Keratinocyte (primary cell): ENCODE data around the gene CSNK1G1. TPM values are rescaled to one million over a fixed set of nuclear protein-coding genes. Genes with fewer than 3 reads are reported as not detected.

Experiments
- DNase-seq: peaks from one replicate; pipeline ENCODE4 v3.0.0-alpha.2; 2011; ENCODE audit warnings: low read depth, missing footprints, low spot score
- FAIRE-seq: peaks from 2 replicates; lab custom pipeline; 2011; peaks lifted over from hg19 to GRCh38; lab: Jason Lieb, UNC
- H2AFZ ChIP-seq: 2 replicates; pipeline ENCODE4 v1.6.0; 2012; ENCODE audit warnings: low read length, control low read depth, inconsistent platforms; ENCODE audit not compliant: control insufficient read depth
- H3K27ac ChIP-seq: 2 replicates; pipeline ENCODE4 v1.5.1; 2011; ENCODE audit warnings: low read length; ENCODE audit not compliant: control insufficient read depth, insufficient read depth
- H3K27me3 ChIP-seq: 3 replicates; pipeline ENCODE4 v1.6.0; 2011; ENCODE audit warnings: low read length; ENCODE audit not compliant: control insufficient read depth, insufficient read depth; ENCODE audit errors: extremely low read depth
- H3K36me3 ChIP-seq, 2 experiments: 2 replicates in 1 of 2; 3 replicates in 1 of 2; pipeline ENCODE4 v1.5.1; 2011; ENCODE audit warnings: low read length in 2 of 2, mild to moderate bottlenecking in 1 of 2; ENCODE audit not compliant: control insufficient read depth in 2 of 2, insufficient read depth in 2 of 2; ENCODE audit errors: extremely low read depth in 1 of 2
- H3K4me1 ChIP-seq: 3 replicates; pipeline ENCODE4 v1.5.1; 2011; ENCODE audit warnings: low read length; ENCODE audit not compliant: control insufficient read depth, insufficient read depth; ENCODE audit errors: extremely low read depth
- H3K4me2 ChIP-seq: 3 replicates; pipeline ENCODE4 v1.6.0; 2011; ENCODE audit warnings: low read depth, low read length; ENCODE audit not compliant: control insufficient read depth, insufficient read depth; ENCODE audit errors: extremely low read depth
- H3K4me3 ChIP-seq, 3 experiments: fragments of 200-600 bp in 1 of 3; sonication (generic) in 1 of 3; 2 replicates in 2 of 3; 3 replicates in 1 of 3; pipeline ENCODE4 v1.5.1; 2011 to 2016; ENCODE audit warnings: low read length in 3 of 3, mild to moderate bottlenecking in 3 of 3, control low read depth in 2 of 3, inconsistent platforms in 1 of 3, low read depth in 1 of 3, mixed read lengths in 1 of 3, mixed run types in 1 of 3, moderate library complexity in 1 of 3; ENCODE audit not compliant: control insufficient read depth in 2 of 3, insufficient read depth in 2 of 3; ENCODE audit errors: extremely low read depth in 1 of 3
- H3K79me2 ChIP-seq: 2 replicates; pipeline ENCODE4 v1.6.0; 2012; ENCODE audit warnings: low read length; ENCODE audit not compliant: control insufficient read depth, insufficient read depth
- H3K9ac ChIP-seq: 3 replicates; pipeline ENCODE4 v1.6.0; 2011; ENCODE audit warnings: low read length; ENCODE audit not compliant: control insufficient read depth, insufficient read depth; ENCODE audit errors: extremely low read depth
- H3K9me1 ChIP-seq: 3 replicates; pipeline ENCODE4 v1.6.0; 2011; ENCODE audit warnings: low read length; ENCODE audit not compliant: control insufficient read depth, insufficient read depth; ENCODE audit errors: extremely low read depth
- H3K9me3 ChIP-seq: 2 replicates; pipeline ENCODE4 v1.5.1; 2012; ENCODE audit warnings: low read depth, low read length; ENCODE audit not compliant: control insufficient read depth
- H4K20me1 ChIP-seq: 3 replicates; pipeline ENCODE4 v1.6.0; 2011; ENCODE audit warnings: low read length; ENCODE audit not compliant: control insufficient read depth, insufficient read depth; ENCODE audit errors: extremely low read depth
- CTCF ChIP-seq, 3 experiments: IDR thresholded peaks in 1 of 3; conservative IDR thresholded peaks in 1 of 3; optimal IDR thresholded peaks in 1 of 3; 2 replicates in 2 of 3; 3 replicates in 1 of 3; pipeline versions ENCODE3 to v1.5.1; 2011; ENCODE audit warnings: low read length in 3 of 3, mild to moderate bottlenecking in 3 of 3, moderate library complexity in 2 of 3, control low read depth in 1 of 3, inconsistent platforms in 1 of 3; ENCODE audit not compliant: insufficient read depth in 2 of 3; ENCODE audit errors: extremely low read depth in 1 of 3
- EZH2 ChIP-seq: IDR thresholded peaks from one replicate; pipeline ENCODE4 v1.6.1; 2012; ENCODE audit warnings: inconsistent platforms, mild to moderate bottlenecking, low read length, moderate library complexity
- dilution Hi-C: fragments of 300-500 bp; cut with MboI; formaldehyde crosslinking; loops from one replicate; pipeline ENCODE4 v1.7.0; 2020; ENCODE audit warnings: low sequenced_read_pairs; ENCODE audit not compliant: extremely low pct_ligation_motif_present
- polyA plus RNA-seq, 5 experiments: library from polyadenylated mRNA; depleted of rRNA in 3 of 5; stranded (reverse) in 3 of 5; stranded (forward) in 1 of 5; unstranded in 1 of 5; fragments of >200 nt; gene quantifications; 1 replicate in 1 of 5; 2 replicates in 3 of 5; 3 replicates in 1 of 5; pipeline versions ENCODE4 v1.2.1 to v1.2.3, GENCODE V29; 2011 to 2012; ENCODE audit warnings: missing spikeins in 2 of 5, low read depth in 1 of 5, low replicate concordance in 1 of 5

Gene CSNK1G1
- polyA plus RNA-seq, 1 donor (not counting 4 experiments of a cell fraction or from before 2014, with no cell fraction given) = 28.9 TPM

- Histone ChIP-seq H3K9me3 (no peaks in the 10 kb centered on the region), H3K4me1 (peaks cover 11% of the 10 kb centered on the region), H2AFZ (no peak overlapping the region), H3K27ac (no peak overlapping the region), H3K79me2 (peaks cover 28% of the 10 kb centered on the region), H3K4me3 (no peak overlapping the region), H3K27me3 (no peaks in the 10 kb centered on the region), H3K4me2 (no peak overlapping the region), H4K20me1 (no peaks in the 10 kb centered on the region), H3K9me1 (no peaks in the 10 kb centered on the region), H3K36me3 (no peaks in the 10 kb centered on the region), H3K9ac (no peak overlapping the region)
- dilution Hi-C loops = no loop called here
- DNase-seq = no peak
- no peak for FAIRE-seq
- TF ChIP-seq EZH2 = no peak
- TF ChIP-seq CTCF (optimal IDR thresholded peaks at IDR 0.05 in 1 of 3, IDR thresholded peaks at IDR 0.05 in 1 of 3, conservative IDR thresholded peaks at IDR 0.05 in 1 of 3; ENCODE audit: extremely low read depth in 1 of 3, insufficient read depth in 2 of 3, low read length in 3 of 3) = no peak
Observed at GRCh38 chr15:64386291-64386690, 30.3 kb upstream of the CSNK1G1 start.

GRCh38 chr15:64383760-64384159, 27.8 kb upstream of the CSNK1G1 start:
- Histone ChIP-seq H3K4me2 (no peak overlapping the region), H3K27me3 (no peaks in the 10 kb centered on the region), H2AFZ (no peak overlapping the region), H3K9me1 (no peaks in the 10 kb centered on the region), H3K4me1 (peaks cover 14% of the 10 kb centered on the region), H3K79me2 (peaks cover 23% of the 10 kb centered on the region), H3K27ac (no peak overlapping the region), H3K9me3 (no peaks in the 10 kb centered on the region), H3K36me3 (no peaks in the 10 kb centered on the region), H3K4me3 (no peak overlapping the region), H4K20me1 (no peaks in the 10 kb centered on the region), H3K9ac (no peak overlapping the region)
- TF ChIP-seq CTCF (optimal IDR thresholded peaks at IDR 0.05 in 1 of 3, IDR thresholded peaks at IDR 0.05 in 1 of 3, conservative IDR thresholded peaks at IDR 0.05 in 1 of 3; ENCODE audit: extremely low read depth in 1 of 3, insufficient read depth in 2 of 3, low read length in 3 of 3) = no peak
- no peak for TF ChIP-seq EZH2
- dilution Hi-C loops = no loop called here
- no peak for FAIRE-seq
- no peak for DNase-seq
